HepG2 (cell line): Measurements from ENCODE around the gene MCM8. TPM values are rescaled to one million over a fixed set of nuclear protein-coding genes. Genes with fewer than 3 reads are reported as not detected.

ENCODE experiments used
- ATAC-seq: fragments of 200-7000 bp; cut with Tn5 transposase; 3 replicates; pipeline ENCODE4 v1.9.1; 2020; ENCODE audit warnings: mild to moderate bottlenecking, moderate library complexity
- BruUV-seq: library from RNA; stranded (reverse); fragments of 400-500 nt; replicated peaks from 2 replicates; lab custom pipeline; 2021; lab: Mats Ljungman, UMichigan
- CTCF ChIA-PET: fragments of 300-600 bp; formaldehyde crosslinking; extraction: SDS; loops from one replicate; lab custom pipeline; 2021; ENCODE audit warnings: low total read pairs, inconsistent platforms, low intra/inter-chr PET ratio; lab: Yijun Ruan, JAX
- POLR2A ChIA-PET: fragments of 350-600 bp; sonication (Branson Sonifier 250); formaldehyde crosslinking; loops from one replicate; lab custom pipeline; 2020; ENCODE audit warnings: antibody characterized with exemption, inconsistent platforms; lab: Yijun Ruan, JAX
- DNase-seq: peaks from one replicate; pipeline ENCODE4 v3.0.0-alpha.2; 2015; ENCODE audit warnings: low spot score
- FAIRE-seq: peaks from 3 replicates; lab custom pipeline; 2011; peaks lifted over from hg19 to GRCh38; lab: Jason Lieb, UNC
- H2AFZ ChIP-seq: one replicate; pipeline ENCODE4 v1.6.1; 2011; ENCODE audit warnings: low read length, inconsistent platforms
- H3K27ac ChIP-seq: fragments of 300-600 bp; 3 replicates; pipeline ENCODE4 v1.8.0; 2011; ENCODE audit warnings: mixed run types, mild to moderate bottlenecking, mixed read lengths, low read length, inconsistent platforms; ENCODE audit not compliant: insufficient read depth; ENCODE audit errors: extremely low read length
- H3K27me3 ChIP-seq, 2 experiments: fragments of 200-600 bp in 1 of 2; 2 replicates in 1 of 2; 3 replicates in 1 of 2; pipeline versions ENCODE4 v1.6.0 to v1.8.0; 2011; ENCODE audit warnings: low read length in 2 of 2, mild to moderate bottlenecking in 2 of 2, moderate library complexity in 2 of 2, inconsistent platforms in 1 of 2; ENCODE audit not compliant: insufficient read depth in 2 of 2, control insufficient read depth in 1 of 2
- H3K36me3 ChIP-seq, 2 experiments: fragments of 200-600 bp in 1 of 2; replicated peaks in 1 of 2; 2 replicates in 1 of 2; 3 replicates in 1 of 2; pipeline versions ENCODE4 v1.5.1 to v1.8.0; 2011; ENCODE audit warnings: low read length in 2 of 2, inconsistent platforms in 1 of 2; ENCODE audit not compliant: insufficient read depth in 2 of 2, control insufficient read depth in 1 of 2
- H3K4me1 ChIP-seq: 2 replicates; pipeline ENCODE4 v1.5.1; 2012; ENCODE audit warnings: low read length, inconsistent platforms; ENCODE audit not compliant: insufficient read depth
- H3K4me2 ChIP-seq: 2 replicates; pipeline ENCODE4 v1.6.0; 2011; ENCODE audit warnings: low read depth, low read length, inconsistent platforms
- H3K4me3 ChIP-seq, 3 experiments: fragments of 200-600 bp in 1 of 3; sonication (generic), shearing (Covaris generic) in 1 of 3; replicated peaks in 1 of 3; 2 replicates each; pipeline ENCODE4 v1.5.1; 2011 to 2016; ENCODE audit warnings: low read length in 3 of 3, inconsistent platforms in 2 of 3, low read depth in 2 of 3, mild to moderate bottlenecking in 2 of 3, control low read depth in 1 of 3, mixed read lengths in 1 of 3; ENCODE audit not compliant: insufficient read depth in 1 of 3
- H3K79me2 ChIP-seq: one replicate; pipeline ENCODE4 v1.6.1; 2011; ENCODE audit warnings: low read length, inconsistent platforms; ENCODE audit not compliant: insufficient read depth
- H3K9ac ChIP-seq: 2 replicates; pipeline ENCODE4 v1.6.0; 2011; ENCODE audit warnings: mild to moderate bottlenecking, low read depth, low read length, inconsistent platforms; ENCODE audit not compliant: insufficient read depth
- H3K9me3 ChIP-seq: 2 replicates; pipeline ENCODE4 v1.5.1; 2012; ENCODE audit warnings: mild to moderate bottlenecking, low read length
- H4K20me1 ChIP-seq: 2 replicates; pipeline ENCODE4 v1.6.0; 2011; ENCODE audit warnings: inconsistent platforms, mild to moderate bottlenecking, low read length, moderate library complexity; ENCODE audit not compliant: insufficient read depth
- ELF1 ChIP-seq: sonication (generic); formaldehyde crosslinking; IDR thresholded peaks from 2 replicates; pipeline ENCODE4 v1.4.0; 2020; ENCODE audit warnings: missing genetic modification reagents
- FOXP1 ChIP-seq, 2 experiments: fragments of 450-650 bp in 1 of 2; IDR thresholded peaks; 2 replicates each; pipeline ENCODE4 v1.6.1; 2017 to 2018; ENCODE audit warnings: antibody characterized with exemption in 1 of 2
- GTF2F1 ChIP-seq: fragments of 150-350 bp; IDR thresholded peaks from 2 replicates; pipeline ENCODE4 v1.6.1; 2014; ENCODE audit warnings: low read length
- MEF2D ChIP-seq: sonication (generic); formaldehyde crosslinking; IDR thresholded peaks from 2 replicates; pipeline ENCODE4 v1.5.1; 2020; ENCODE audit warnings: mild to moderate bottlenecking, missing genetic modification reagents
- RARG ChIP-seq: sonication (generic); formaldehyde crosslinking; IDR thresholded peaks from 2 replicates; pipeline ENCODE4 v1.4.0; 2020; ENCODE audit warnings: low read depth, mild to moderate bottlenecking, missing genetic modification reagents
- RNF219 ChIP-seq: sonication (generic); formaldehyde crosslinking; IDR thresholded peaks from 2 replicates; pipeline ENCODE4 v1.5.0; 2020; ENCODE audit warnings: mild to moderate bottlenecking, missing genetic modification reagents
- SIN3B ChIP-seq: fragments of 150-350 bp; IDR thresholded peaks from 2 replicates; pipeline ENCODE4 v1.6.1; 2014; ENCODE audit warnings: low read length
- ZBTB38 ChIP-seq: sonication (generic); formaldehyde crosslinking; IDR thresholded peaks from 2 replicates; pipeline ENCODE4 v1.5.1; 2020; ENCODE audit warnings: mild to moderate bottlenecking, missing genetic modification reagents
- ZNF160 ChIP-seq: sonication (generic); formaldehyde crosslinking; IDR thresholded peaks from 2 replicates; pipeline ENCODE4 v1.8.0; 2022; ENCODE audit warnings: mild to moderate bottlenecking, inconsistent platforms, missing genetic modification reagents
- ZNF563 ChIP-seq: sonication (generic); formaldehyde crosslinking; IDR thresholded peaks from 2 replicates; pipeline ENCODE4 v1.8.0; 2022; ENCODE audit warnings: mild to moderate bottlenecking, moderate library complexity, missing genetic modification reagents
- ZNF577 ChIP-seq: sonication (generic); formaldehyde crosslinking; IDR thresholded peaks from 2 replicates; pipeline ENCODE4 v1.4.0; 2020; ENCODE audit warnings: mild to moderate bottlenecking, low read depth, missing genetic modification reagents, borderline replicate concordance
- ZSCAN22 ChIP-seq: sonication (generic); formaldehyde crosslinking; IDR thresholded peaks from 2 replicates; pipeline ENCODE4 v1.4.0; 2020; ENCODE audit warnings: mild to moderate bottlenecking, missing genetic modification reagents
- WGBS: methylation state at CpG from one replicate; pipeline ENCODE4 v1.1.6; 2017; ENCODE audit warnings: low lambda C conversion rate; 5-methylcytosine and 5-hydroxymethylcytosine counted together
- in situ Hi-C: cut with HindIII; loops from 2 replicates; pipeline ENCODE4 v1.10.0; 2017; ENCODE audit warnings: low pct_unique_long_range_greater_than_20kb; ENCODE audit not compliant: extremely low pct_ligation_motif_present
- intact Hi-C: fragments of 100-400 bp; cut with micrococcal nuclease; formaldehyde crosslinking; loops from one replicate; pipeline ENCODE4 v1.10.0; 2022; ENCODE audit not compliant: unreplicated experiment
- polyA plus RNA-seq, 8 experiments: library from polyadenylated mRNA; depleted of rRNA in 3 of 8; stranded (reverse) in 7 of 8; unstranded in 1 of 8; fragments of >200 nt; fragmentation: Illumina TruSeq in 4 of 8; extraction: Trizol in 4 of 8; gene quantifications; 2 replicates each; pipeline versions ENCODE4 v1.2.1 to v1.2.3, GENCODE V29; 2011 to 2016; ENCODE audit warnings: low read depth in 4 of 8, missing spikeins in 1 of 8, mixed read lengths in 1 of 8; ENCODE audit not compliant: insufficient read depth in 1 of 8
- total RNA-seq, 5 experiments: library from RNA; depleted of rRNA; stranded (reverse); fragments of >200 nt; fragmentation: Illumina TruSeq; extraction: Trizol; gene quantifications; 2 replicates each; pipeline ENCODE4 v1.2.3, GENCODE V29; 2016; ENCODE audit warnings: low read depth in 1 of 5
- TF ChIP-seq, protein P1 (sequence below): sonication (generic); formaldehyde crosslinking; IDR thresholded peaks from 2 replicates; pipeline ENCODE4 v1.4.0; 2020; ENCODE audit warnings: mild to moderate bottlenecking, low read depth, missing genetic modification reagents
- TF ChIP-seq, protein P2 (sequence below): sonication (generic); formaldehyde crosslinking; IDR thresholded peaks from 2 replicates; pipeline ENCODE4 v1.4.0; 2020; ENCODE audit warnings: mild to moderate bottlenecking, missing genetic modification reagents

Gene MCM8
- total and polyA plus RNA-seq, 2 of the 13 experiments (the other 11 are each of a cell fraction or from before 2014, with no cell fraction given): 11.5 to 59.3 TPM

GRCh38 chr20:5947276-5947675 is 3.2 kb upstream of the MCM8 start:
- no peak overlapping the region for H3K9ac ChIP-seq
- ATAC-seq: no peak
- CTCF ChIA-PET: no interaction called here

GRCh38 chr20:5949943-5950270 is 545 bp upstream of the MCM8 start:
- FAIRE-seq: no peak
- intact Hi-C loops: loop anchor here (1.0 kb wide), 2 partner anchors 53 to 124 kb away; no protein-coding TSS in a partner anchor
- peaks cover 36% of the 10 kb centered on the region for H3K4me1 ChIP-seq
- TF ChIP-seq, protein P1, sequence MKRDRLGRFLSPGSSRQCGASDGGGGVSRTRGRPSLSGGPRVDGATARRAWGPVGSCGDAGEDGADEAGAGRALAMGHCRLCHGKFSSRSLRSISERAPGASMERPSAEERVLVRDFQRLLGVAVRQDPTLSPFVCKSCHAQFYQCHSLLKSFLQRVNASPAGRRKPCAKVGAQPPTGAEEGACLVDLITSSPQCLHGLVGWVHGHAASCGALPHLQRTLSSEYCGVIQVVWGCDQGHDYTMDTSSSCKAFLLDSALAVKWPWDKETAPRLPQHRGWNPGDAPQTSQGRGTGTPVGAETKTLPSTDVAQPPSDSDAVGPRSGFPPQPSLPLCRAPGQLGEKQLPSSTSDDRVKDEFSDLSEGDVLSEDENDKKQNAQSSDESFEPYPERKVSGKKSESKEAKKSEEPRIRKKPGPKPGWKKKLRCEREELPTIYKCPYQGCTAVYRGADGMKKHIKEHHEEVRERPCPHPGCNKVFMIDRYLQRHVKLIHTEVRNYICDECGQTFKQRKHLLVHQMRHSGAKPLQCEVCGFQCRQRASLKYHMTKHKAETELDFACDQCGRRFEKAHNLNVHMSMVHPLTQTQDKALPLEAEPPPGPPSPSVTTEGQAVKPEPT (CRISPR knock-in tag): 0 out of 2 replicates have a peak, but pooled peaks have one; percentile 6
- no peak for TF ChIP-seq MEF2D (CRISPR knock-in tag)
- TF ChIP-seq RNF219 (CRISPR knock-in tag): peak; percentile 26; the same call in 1 of the 2 replicates
- TF ChIP-seq ZNF577 (CRISPR knock-in tag): peak; percentile 15; the same call in 1 of the 2 replicates
- TF ChIP-seq, protein P2, sequence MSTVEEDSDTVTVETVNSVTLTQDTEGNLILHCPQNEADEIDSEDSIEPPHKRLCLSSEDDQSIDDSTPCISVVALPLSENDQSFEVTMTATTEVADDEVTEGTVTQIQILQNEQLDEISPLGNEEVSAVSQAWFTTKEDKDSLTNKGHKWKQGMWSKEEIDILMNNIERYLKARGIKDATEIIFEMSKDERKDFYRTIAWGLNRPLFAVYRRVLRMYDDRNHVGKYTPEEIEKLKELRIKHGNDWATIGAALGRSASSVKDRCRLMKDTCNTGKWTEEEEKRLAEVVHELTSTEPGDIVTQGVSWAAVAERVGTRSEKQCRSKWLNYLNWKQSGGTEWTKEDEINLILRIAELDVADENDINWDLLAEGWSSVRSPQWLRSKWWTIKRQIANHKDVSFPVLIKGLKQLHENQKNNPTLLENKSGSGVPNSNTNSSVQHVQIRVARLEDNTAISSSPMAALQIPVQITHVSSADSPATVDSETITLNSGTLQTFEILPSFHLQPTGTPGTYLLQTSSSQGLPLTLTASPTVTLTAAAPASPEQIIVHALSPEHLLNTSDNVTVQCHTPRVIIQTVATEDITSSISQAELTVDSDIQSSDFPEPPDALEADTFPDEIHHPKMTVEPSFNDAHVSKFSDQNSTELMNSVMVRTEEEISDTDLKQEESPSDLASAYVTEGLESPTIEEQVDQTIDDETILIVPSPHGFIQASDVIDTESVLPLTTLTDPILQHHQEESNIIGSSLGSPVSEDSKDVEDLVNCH (CRISPR knock-in tag): peak; percentile 36; the same call in 1 of the 2 replicates
- no peak for TF ChIP-seq ZBTB38
- TF ChIP-seq ZSCAN22: 0 out of 2 replicates have a peak, but pooled peaks have one; percentile 35
- no peak for TF ChIP-seq RARG (CRISPR knock-in tag)
- no peak for TF ChIP-seq SIN3B
- TF ChIP-seq FOXP1 (IDR thresholded peaks at IDR 0.05): no peak
- no peak for TF ChIP-seq FOXP1 (CRISPR knock-in tag; IDR thresholded peaks at IDR 0.05)
- no peak for TF ChIP-seq ZNF160

More at GRCh38 chr20:5947276-5947675, 3.2 kb upstream of the MCM8 start:
- no peaks in the 10 kb centered on the region for H3K9me3 ChIP-seq
- DNase-seq: no peak
- H3K4me1 ChIP-seq: peaks cover 31% of the 10 kb centered on the region
- no peaks in the 10 kb centered on the region for H4K20me1 ChIP-seq
- H3K27ac ChIP-seq: no peak overlapping the region
- no peak for TF ChIP-seq ELF1 (CRISPR knock-in tag)
- no peak for TF ChIP-seq ZNF563
- no peak for TF ChIP-seq GTF2F1
- TF ChIP-seq, all 625 proteins: peak for 0
- POLR2A ChIA-PET: no interaction called here
- H3K4me2 ChIP-seq: no peak overlapping the region
- no peaks in the 10 kb centered on the region; a peak in 1 of 5 replicates for H3K27me3 ChIP-seq
- BruUV-seq: no TSS peak
- intact Hi-C loops: no loop called here
- H2AFZ ChIP-seq: no peak overlapping the region
- FAIRE-seq: no peak
- peaks cover 38% of the 10 kb centered on the region for H3K79me2 ChIP-seq
- H3K36me3 ChIP-seq: peaks cover 16 to 56% of the 10 kb centered on the region in 2 experiments
- no peak overlapping the region for H3K4me3 ChIP-seq
- 96% methylated on average over 6 of the region's 6 CpGs for WGBS
- in situ Hi-C loops: no loop called here

More at GRCh38 chr20:5949943-5950270, 545 bp upstream of the MCM8 start:
- DNase-seq (no peak), ATAC-seq (peak; percentile 12)
- Histone ChIP-seq H3K9me3 (no peaks in the 10 kb centered on the region), H4K20me1 (no peaks in the 10 kb centered on the region), H3K4me3 (peak overlapping the region; percentile 67 to 85 (median 83)), H3K27ac (peak overlapping the region; percentile 82), H2AFZ (peak overlapping the region; percentile 5), H3K36me3 (peaks cover 11 to 55% of the 10 kb centered on the region in 2 experiments), H3K4me2 (peak overlapping the region; percentile 80), H3K27me3 (no peaks in the 10 kb centered on the region; a peak in 1 of 5 replicates), H3K9ac (peak overlapping the region; percentile 80), H3K79me2 (peaks cover 39% of the 10 kb centered on the region)
- no TSS peak for BruUV-seq
- under 1% methylated on average over 10 of the region's 11 CpGs for WGBS
- POLR2A ChIA-PET: no interaction called here
- in situ Hi-C loops: no loop called here
- CTCF ChIA-PET: no interaction called here
